ENCODE measurements around the gene NANOS2. TPM values are rescaled to one million over a fixed set of nuclear protein-coding genes. Genes with fewer than 3 reads are reported as not detected.

Gene NANOS2
- total RNA-seq, 1 donor from 2014 or later = not detected

DNA sequence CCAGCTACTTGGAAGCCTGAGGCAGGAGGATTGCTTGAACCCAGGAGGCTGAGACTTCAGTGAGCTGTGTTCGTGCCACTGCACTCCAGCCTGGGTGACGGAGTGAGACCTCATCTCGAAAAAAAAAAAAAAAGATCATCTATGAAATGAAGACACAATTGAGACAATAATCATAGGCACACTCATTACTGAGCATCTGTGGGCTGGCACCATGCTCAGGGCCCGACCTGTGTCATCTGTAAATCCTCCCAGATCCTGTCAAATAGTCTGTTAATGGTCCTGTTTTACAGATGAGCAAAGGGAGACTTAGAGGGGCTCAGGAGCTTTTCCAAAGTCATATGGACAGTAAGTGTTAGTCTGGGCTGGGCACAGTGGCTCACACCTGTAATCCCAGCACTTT lies 4.1 kb upstream of the NANOS2 start:
- Histone ChIP-seq H3K4me1 (no peaks in the 10 kb centered on the region), H3K9ac (no peak overlapping the region), H3F3A (ENCODE audit: low read depth) (peaks cover 12% of the 10 kb centered on the region), H2AFZ (replicated peaks) (no peak overlapping the region), H3K4me2 (no peak overlapping the region), H4K20me1 (ENCODE audit: low read depth) (no peaks in the 10 kb centered on the region), H3K4me3 (no peak overlapping the region), H3K27me3 (no peaks in the 10 kb centered on the region), H3K9me3 (ENCODE audit: low read depth) (no peaks in the 10 kb centered on the region), H3K79me2 (ENCODE audit: low read depth) (no peaks in the 10 kb centered on the region), H3K36me3 (no peaks in the 10 kb centered on the region), H3K27ac (no peak overlapping the region)
- no peak for DNase-seq (ENCODE audit: low spot score)
- TF ChIP-seq CTCF (IDR thresholded peaks at IDR 0.05) = no peak
- TF ChIP-seq EZH2phosphoT487 (IDR thresholded peaks at IDR 0.05) = no peak
- no peak for TF ChIP-seq EZH2 (IDR thresholded peaks at IDR 0.05)
- Mint-ChIP-seq H3K27ac (no peak overlapping the region), H3K36me3 (no peaks in the 10 kb centered on the region), H3K4me3 (no peak overlapping the region), H3K4me1 (peaks cover 16% of the 10 kb centered on the region), H3K9me3 (no peaks in the 10 kb centered on the region), H3K27me3 (ENCODE audit: insufficient read depth, low read depth) (peaks cover 6% of the 10 kb centered on the region)

DNA sequence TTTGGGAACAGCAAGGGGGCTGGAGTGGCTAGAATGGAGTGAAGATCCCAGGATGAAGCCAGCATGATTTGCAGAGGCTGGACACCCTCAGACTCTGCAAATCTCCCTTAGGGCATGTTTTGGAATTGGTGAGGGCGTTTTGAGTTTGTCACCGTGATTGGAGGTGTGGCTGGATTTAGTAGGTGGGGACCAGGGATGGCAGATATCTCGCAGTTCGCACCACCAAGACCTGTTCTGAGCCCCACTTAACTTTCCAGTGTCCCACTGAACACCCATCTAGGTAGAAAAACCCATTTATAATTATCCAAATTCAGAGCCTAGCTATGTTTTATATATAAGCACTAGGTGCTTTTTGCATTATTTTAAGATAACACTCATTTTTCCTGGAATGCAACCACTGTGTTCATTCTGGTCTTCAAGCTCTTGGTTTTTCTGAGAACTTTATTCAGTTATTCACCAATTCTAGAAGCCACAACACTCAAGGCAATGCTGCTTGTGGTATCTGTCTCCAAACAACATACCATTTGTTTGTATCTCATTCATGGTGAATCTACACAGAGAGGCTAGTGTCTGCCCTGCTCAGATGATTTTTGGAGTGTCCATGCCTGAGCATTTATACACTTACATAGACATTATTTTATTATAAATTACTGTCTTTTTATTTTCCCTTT lies 3.0 kb upstream of the NANOS2 start:
- Histone ChIP-seq H3F3A (ENCODE audit: low read depth) (peaks cover 12% of the 10 kb centered on the region), H2AFZ (replicated peaks) (no peak overlapping the region), H3K79me2 (ENCODE audit: low read depth) (no peaks in the 10 kb centered on the region), H4K20me1 (ENCODE audit: low read depth) (no peaks in the 10 kb centered on the region), H3K9ac (no peak overlapping the region), H3K27me3 (no peaks in the 10 kb centered on the region), H3K4me3 (no peak overlapping the region), H3K4me2 (no peak overlapping the region), H3K27ac (no peak overlapping the region), H3K4me1 (no peaks in the 10 kb centered on the region), H3K9me3 (ENCODE audit: low read depth) (no peaks in the 10 kb centered on the region), H3K36me3 (no peaks in the 10 kb centered on the region)
- Mint-ChIP-seq H3K27ac (no peak overlapping the region), H3K4me1 (peaks cover 14% of the 10 kb centered on the region), H3K4me3 (no peak overlapping the region), H3K27me3 (ENCODE audit: insufficient read depth, low read depth) (peaks cover 9% of the 10 kb centered on the region), H3K36me3 (no peaks in the 10 kb centered on the region), H3K9me3 (no peaks in the 10 kb centered on the region)
- no peak for DNase-seq (ENCODE audit: low spot score)
- no peak for TF ChIP-seq EZH2phosphoT487 (IDR thresholded peaks at IDR 0.05)
- no peak for TF ChIP-seq CTCF (IDR thresholded peaks at IDR 0.05)

DNA sequence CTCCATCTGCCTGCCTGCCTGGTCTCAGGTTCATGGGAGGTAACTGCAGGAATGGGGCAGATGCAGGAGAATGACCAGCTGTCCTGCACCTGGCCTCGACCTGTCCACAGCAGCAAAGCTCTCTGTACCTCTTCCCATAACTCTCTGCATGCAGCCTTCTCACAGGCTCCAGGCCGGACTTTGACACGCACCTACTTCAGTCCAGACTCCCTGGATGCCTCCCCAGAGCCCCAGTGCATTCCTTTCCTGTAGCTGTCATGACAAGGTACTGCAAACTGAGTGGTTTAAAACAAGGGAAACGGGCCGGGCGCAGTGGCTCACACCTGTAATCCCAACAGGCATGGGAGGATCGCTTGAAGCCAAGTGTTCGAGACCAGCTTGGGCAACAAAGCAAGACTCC lies 3.3 kb downstream of the NANOS2 start:
- no peaks in the 10 kb centered on the region for H3K4me1 ChIP-seq
- H3F3A ChIP-seq (ENCODE audit: low read depth) = no peaks in the 10 kb centered on the region
- no peaks in the 10 kb centered on the region for H3K27me3 ChIP-seq
- H3K79me2 ChIP-seq (ENCODE audit: low read depth) = no peaks in the 10 kb centered on the region
- H3K9me3 Mint-ChIP-seq = no peaks in the 10 kb centered on the region
- H2AFZ ChIP-seq (replicated peaks) = no peak overlapping the region
- no peaks in the 10 kb centered on the region for H3K36me3 Mint-ChIP-seq
- DNase-seq (ENCODE audit: low spot score) = no peak
- no peak overlapping the region for H3K9ac ChIP-seq
- no peaks in the 10 kb centered on the region for H3K36me3 ChIP-seq
- H3K4me2 ChIP-seq = no peak overlapping the region
- H3K4me3 ChIP-seq = no peak overlapping the region
- H3K4me1 Mint-ChIP-seq = peaks cover 6% of the 10 kb centered on the region
- no peaks in the 10 kb centered on the region for H3K9me3 ChIP-seq (ENCODE audit: low read depth)
- H4K20me1 ChIP-seq (ENCODE audit: low read depth) = no peaks in the 10 kb centered on the region
- no peak overlapping the region for H3K4me3 Mint-ChIP-seq
- TF ChIP-seq CTCF (IDR thresholded peaks at IDR 0.05) (no peak), EZH2 (IDR thresholded peaks at IDR 0.05) (no peak), EZH2phosphoT487 (IDR thresholded peaks at IDR 0.05) (no peak)
- H3K27ac Mint-ChIP-seq = no peak overlapping the region
- H3K27me3 Mint-ChIP-seq (ENCODE audit: insufficient read depth, low read depth) = peaks cover 5% of the 10 kb centered on the region
- no peak overlapping the region for H3K27ac ChIP-seq
